CD4-positive, alpha-beta T cell (primary cell): ENCODE results near the gene RASA3. TPM values are rescaled to one million over a fixed set of nuclear protein-coding genes. Genes with fewer than 3 reads are reported as not detected.

ENCODE experiments used
- ATAC-seq: fragments of 200-7000 bp; cut with Tn5 transposase; one replicate; pipeline ENCODE4 v1.10.0; 2022; ENCODE audit warnings: mild to moderate bottlenecking; ENCODE audit not compliant: poor library complexity
- CTCF ChIA-PET: fragments of 350-600 bp; sonication (Branson Sonifier 250); formaldehyde crosslinking; loops from one replicate; lab custom pipeline; 2021; ENCODE audit warnings: antibody characterized with exemption, inconsistent platforms; lab: Charles Lee
- POLR2A ChIA-PET: fragments of 350-600 bp; sonication (Branson Sonifier 250); formaldehyde crosslinking; loops from one replicate; lab custom pipeline; 2021; ENCODE audit warnings: antibody characterized with exemption, inconsistent platforms; lab: Charles Lee
- DNase-seq, 14 experiments: peaks; one replicate each; pipeline ENCODE4 v3.0.0-alpha.2; 2013 to 2020; ENCODE audit warnings: mixed read lengths in 2 of 14
- H3K27ac ChIP-seq, 2 donors: one replicate each; pipeline versions ENCODE4 v1.5.1 to v1.7.0; 2013; ENCODE audit warnings: low read length in 2 of 2, low read depth in 1 of 2, mild to moderate bottlenecking in 1 of 2
- H3K27me3 ChIP-seq, 2 experiments: 1 replicate in 1 of 2; 2 replicates in 1 of 2; pipeline versions ENCODE4 v1.6.1 to v1.7.0; 2013; ENCODE audit warnings: low read length in 2 of 2, control low read depth in 1 of 2, mild to moderate bottlenecking in 1 of 2, moderate library complexity in 1 of 2; ENCODE audit not compliant: insufficient read depth in 2 of 2, control insufficient read depth in 1 of 2
- H3K36me3 ChIP-seq: one replicate; pipeline ENCODE4 v1.6.1; 2013; ENCODE audit warnings: low read length, control low read depth; ENCODE audit not compliant: insufficient read depth
- H3K4me1 ChIP-seq: one replicate; pipeline ENCODE4 v1.6.1; 2013; ENCODE audit warnings: low read length, control low read depth; ENCODE audit not compliant: insufficient read depth
- H3K4me3 ChIP-seq: one replicate; pipeline ENCODE4 v1.5.1; 2013; ENCODE audit warnings: mild to moderate bottlenecking, low read length, moderate library complexity
- H3K9me3 ChIP-seq, 2 experiments: 1 replicate in 1 of 2; 2 replicates in 1 of 2; pipeline versions ENCODE4 v1.6.1 to v1.7.0; 2013; ENCODE audit warnings: low read length in 2 of 2, mild to moderate bottlenecking in 2 of 2, control low read depth in 1 of 2, moderate library complexity in 1 of 2; ENCODE audit not compliant: control insufficient read depth in 1 of 2, insufficient read depth in 1 of 2
- H3K27ac Mint-ChIP-seq: one replicate; pipeline ENCODE4 v1.8.0; 2020; ENCODE audit warnings: mixed read lengths
- H3K27me3 Mint-ChIP-seq: one replicate; pipeline ENCODE4 v1.8.0; 2021; ENCODE audit warnings: mixed read lengths
- H3K36me3 Mint-ChIP-seq: one replicate; pipeline ENCODE4 v1.8.0; 2021; ENCODE audit warnings: low read depth, mixed read lengths
- H3K4me1 Mint-ChIP-seq: one replicate; pipeline ENCODE4 v1.8.0; 2021; ENCODE audit warnings: low read depth, mixed read lengths
- H3K4me3 Mint-ChIP-seq: one replicate; pipeline ENCODE4 v1.8.0; 2020; ENCODE audit warnings: mild to moderate bottlenecking, mixed read lengths
- H3K9me3 Mint-ChIP-seq: one replicate; pipeline ENCODE4 v1.8.0; 2020; ENCODE audit warnings: mixed read lengths
- intact Hi-C, 2 experiments: fragments of 100-400 bp; cut with DNase I in 1 of 2; cut with micrococcal nuclease in 1 of 2; formaldehyde crosslinking; loops; one replicate each; pipeline versions ENCODE4 v1.15.1 to v1.9.0; 2023 to 2025; cut with DNase I, micrococcal nuclease
- total RNA-seq, 174 experiments: library from RNA in 2 of 174; stranded (reverse) in 2 of 174; gene quantifications; one replicate each; pipeline ENCODE4 v1.2.3 and lab custom pipeline; 2021 to 2026
- TF ChIP-seq, protein P1 (sequence below): fragments of 200-600 bp; IDR thresholded peaks from one replicate; pipeline ENCODE4 v1.8.0; 2022; ENCODE audit warnings: antibody characterized with exemption, mild to moderate bottlenecking

Gene RASA3
- total RNA-seq, 2 experiments from 2014 or later, result 181 to 184 TPM

DNA sequence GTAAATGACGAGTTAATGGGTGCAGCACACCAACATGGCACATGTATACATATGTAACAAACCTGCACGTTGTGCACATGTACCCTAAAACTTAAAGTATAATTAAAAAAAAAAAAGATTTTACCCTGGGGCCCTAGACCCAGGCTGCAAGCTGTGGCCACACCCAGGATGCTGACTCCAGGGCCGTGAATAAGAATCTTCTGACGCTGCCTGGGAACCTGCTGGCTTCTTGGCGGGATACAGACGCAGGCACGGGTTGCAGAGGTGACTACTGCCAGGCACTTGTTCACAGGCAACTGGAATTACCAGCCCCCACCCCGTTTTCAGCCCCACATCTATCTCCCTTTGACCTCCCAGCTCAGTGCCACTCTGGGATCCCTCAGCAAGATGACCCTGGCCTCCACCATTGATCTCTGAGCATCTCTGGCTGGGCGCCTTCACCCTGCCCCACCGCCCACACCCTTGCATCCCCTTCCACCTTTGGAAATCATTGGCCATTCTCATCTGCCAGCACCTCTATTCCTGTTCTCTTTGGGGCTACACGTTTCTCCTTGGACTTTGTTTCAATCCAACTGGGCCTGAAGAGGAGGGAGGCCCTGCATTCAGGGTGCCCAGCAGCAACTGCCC lies 25.6 kb upstream of the RASA3 start:
- intact Hi-C loops, result no loop called here
- H3K4me1 Mint-ChIP-seq, result peaks cover 86% of the 10 kb centered on the region
- peak overlapping the region; percentile 93 for H3K27ac Mint-ChIP-seq
- peaks cover 69% of the 10 kb centered on the region for H3K4me1 ChIP-seq
- no peaks in the 10 kb centered on the region for H3K36me3 ChIP-seq
- CTCF ChIA-PET, result no interaction called here
- H3K27ac ChIP-seq, result peak overlapping the region in 1 of 2 donors; percentile 44
- peak; percentile 37 for ATAC-seq
- POLR2A ChIA-PET, result interaction anchor here (0.8 to 2.5 kb wide), 4 partner anchors 10 to 62 kb away, joined by 4 to 12 read pairs (median 7); no protein-coding TSS in a partner anchor
- H3K9me3 ChIP-seq, result peaks cover 0 to 11% of the 10 kb centered on the region in 2 experiments
- H3K9me3 Mint-ChIP-seq, result no peaks in the 10 kb centered on the region
- DNase-seq, result peak in 5 of 14 experiments; percentile 34 to 72 (median 45)
- TF ChIP-seq, protein P1, sequence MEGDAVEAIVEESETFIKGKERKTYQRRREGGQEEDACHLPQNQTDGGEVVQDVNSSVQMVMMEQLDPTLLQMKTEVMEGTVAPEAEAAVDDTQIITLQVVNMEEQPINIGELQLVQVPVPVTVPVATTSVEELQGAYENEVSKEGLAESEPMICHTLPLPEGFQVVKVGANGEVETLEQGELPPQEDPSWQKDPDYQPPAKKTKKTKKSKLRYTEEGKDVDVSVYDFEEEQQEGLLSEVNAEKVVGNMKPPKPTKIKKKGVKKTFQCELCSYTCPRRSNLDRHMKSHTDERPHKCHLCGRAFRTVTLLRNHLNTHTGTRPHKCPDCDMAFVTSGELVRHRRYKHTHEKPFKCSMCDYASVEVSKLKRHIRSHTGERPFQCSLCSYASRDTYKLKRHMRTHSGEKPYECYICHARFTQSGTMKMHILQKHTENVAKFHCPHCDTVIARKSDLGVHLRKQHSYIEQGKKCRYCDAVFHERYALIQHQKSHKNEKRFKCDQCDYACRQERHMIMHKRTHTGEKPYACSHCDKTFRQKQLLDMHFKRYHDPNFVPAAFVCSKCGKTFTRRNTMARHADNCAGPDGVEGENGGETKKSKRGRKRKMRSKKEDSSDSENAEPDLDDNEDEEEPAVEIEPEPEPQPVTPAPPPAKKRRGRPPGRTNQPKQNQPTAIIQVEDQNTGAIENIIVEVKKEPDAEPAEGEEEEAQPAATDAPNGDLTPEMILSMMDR, result no peak
- no peaks in the 10 kb centered on the region for H3K27me3 ChIP-seq
- no peaks in the 10 kb centered on the region for H3K27me3 Mint-ChIP-seq
- H3K36me3 Mint-ChIP-seq, result peaks cover 6% of the 10 kb centered on the region
- no peak overlapping the region for H3K4me3 ChIP-seq
- H3K4me3 Mint-ChIP-seq, result peak overlapping the region; percentile 70

DNA sequence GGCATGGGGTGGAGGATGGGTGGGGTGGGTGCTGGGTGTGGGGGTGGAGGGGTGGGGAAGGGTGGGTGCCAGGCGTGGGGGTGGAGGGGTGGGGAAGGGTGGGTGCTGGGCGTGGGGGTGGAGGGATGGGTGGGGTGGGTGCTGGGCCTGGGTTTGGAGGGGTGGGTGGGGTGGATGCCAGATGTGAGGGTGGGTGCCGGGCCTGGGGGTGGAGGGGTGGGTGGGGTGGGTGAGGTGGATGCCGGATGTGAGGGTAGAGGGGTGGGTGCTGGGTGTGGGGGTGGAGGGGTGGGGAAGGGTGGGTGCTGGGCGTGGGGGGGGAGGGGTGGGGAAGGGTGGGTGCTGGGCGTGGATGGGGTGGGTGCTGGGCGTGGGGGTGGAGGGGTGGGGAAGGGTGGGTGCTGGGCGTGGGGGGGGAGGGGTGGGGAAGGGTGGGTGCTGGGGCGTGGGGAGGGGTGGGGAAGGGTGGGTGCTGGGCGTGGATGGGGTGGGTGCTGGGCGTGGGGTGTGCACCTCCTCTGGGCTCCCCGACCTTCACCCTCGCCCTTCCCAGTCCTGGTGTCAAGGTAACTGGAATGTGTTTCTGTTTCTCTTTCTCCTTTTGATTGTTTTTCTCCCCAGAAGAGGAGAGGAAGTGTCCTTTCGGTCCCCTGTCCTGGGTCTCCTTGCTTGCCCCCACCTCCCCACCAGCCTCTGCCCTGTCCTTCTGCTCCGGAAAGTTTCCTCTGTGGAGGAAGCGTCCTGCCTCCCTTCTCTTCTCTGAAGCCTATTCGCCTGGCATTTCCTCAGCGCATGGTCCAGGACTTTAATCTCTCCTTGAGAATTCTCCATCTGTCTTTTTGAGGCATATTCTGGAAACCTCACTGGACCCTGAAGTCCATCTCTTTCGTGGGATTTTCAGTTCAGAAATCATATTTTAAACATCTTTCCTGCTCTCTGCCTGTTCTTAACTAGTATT lies 23.8 kb upstream of the RASA3 start:
- H3K4me3 Mint-ChIP-seq, result peak overlapping the region; percentile 83
- H3K9me3 Mint-ChIP-seq, result no peaks in the 10 kb centered on the region
- DNase-seq, result peak in 4 of 14 experiments; percentile 36 to 75 (median 50)
- ATAC-seq, result peak; percentile 38
- H3K4me1 ChIP-seq, result peaks cover 69% of the 10 kb centered on the region
- intact Hi-C loops, result no loop called here
- H3K27ac Mint-ChIP-seq, result peak overlapping the region; percentile 93
- peaks cover 86% of the 10 kb centered on the region for H3K4me1 Mint-ChIP-seq
- no peaks in the 10 kb centered on the region for H3K27me3 Mint-ChIP-seq
- TF ChIP-seq, protein P1, result no peak
- POLR2A ChIA-PET, result interaction anchor here (0.7 to 2.5 kb wide), 6 partner anchors 8 to 31 kb away, joined by 3 to 12 read pairs (median 4); no protein-coding TSS in a partner anchor
- no peaks in the 10 kb centered on the region for H3K27me3 ChIP-seq
- H3K36me3 ChIP-seq, result no peaks in the 10 kb centered on the region
- peaks cover 0 to 12% of the 10 kb centered on the region in 2 experiments for H3K9me3 ChIP-seq
- H3K27ac ChIP-seq, result peak overlapping the region; percentile 21 to 32
- H3K36me3 Mint-ChIP-seq, result peaks cover 11% of the 10 kb centered on the region
- CTCF ChIA-PET, result no interaction called here
- no peak overlapping the region for H3K4me3 ChIP-seq

DNA sequence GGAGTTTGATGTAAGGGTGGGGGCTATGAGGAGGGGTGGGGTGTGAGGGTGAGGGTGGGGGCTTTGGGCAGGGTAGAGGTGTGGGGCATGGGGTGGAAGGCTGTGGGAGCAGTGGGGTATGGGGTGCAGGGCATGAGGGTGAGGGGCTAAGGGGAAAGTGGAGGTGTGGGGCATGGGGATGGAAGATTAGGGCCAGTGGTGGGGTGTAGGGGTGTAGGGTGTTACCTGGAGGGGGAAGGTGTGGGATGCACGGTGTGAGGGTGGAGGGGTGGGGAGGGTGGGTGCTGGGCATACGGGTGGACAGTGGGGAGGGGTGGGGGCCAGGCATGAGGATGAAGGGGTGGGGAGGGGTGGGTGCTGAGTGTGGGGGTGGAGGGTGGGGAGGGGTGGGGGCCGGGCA lies 22.9 kb upstream of the RASA3 start:
- H3K4me3 ChIP-seq, result no peak overlapping the region
- Mint-ChIP-seq H3K27ac (no peak overlapping the region), H3K27me3 (no peaks in the 10 kb centered on the region), H3K4me3 (no peak overlapping the region), H3K36me3 (peaks cover 11% of the 10 kb centered on the region), H3K4me1 (peaks cover 86% of the 10 kb centered on the region), H3K9me3 (no peaks in the 10 kb centered on the region)
- peaks cover 0 to 8% of the 10 kb centered on the region in 2 experiments for H3K9me3 ChIP-seq
- no peaks in the 10 kb centered on the region for H3K27me3 ChIP-seq
- peaks cover 70% of the 10 kb centered on the region for H3K4me1 ChIP-seq
- TF ChIP-seq, protein P1, result no peak
- intact Hi-C loops, result no loop called here
- ChIA-PET CTCF (no interaction called here), POLR2A (no interaction called here)
- no peak for DNase-seq
- ATAC-seq, result no peak
- no peak overlapping the region for H3K27ac ChIP-seq
- H3K36me3 ChIP-seq, result no peaks in the 10 kb centered on the region
